Hepatocyte (in vitro differentiated cells): Measurements from ENCODE around the gene HIVEP2. TPM values are rescaled to one million over a fixed set of nuclear protein-coding genes. Genes with fewer than 3 reads are reported as not detected.

ENCODE experiments used
- DNase-seq: peaks from one replicate; pipeline ENCODE4 v3.0.0-alpha.2; 2016; ENCODE audit warnings: low spot score
- H2AFZ ChIP-seq: fragments of 200-600 bp; sonication (generic); 2 replicates; pipeline ENCODE4 v1.6.0; 2016; ENCODE audit warnings: antibody characterized with exemption, mild to moderate bottlenecking
- H3K27ac ChIP-seq: fragments of 200-600 bp; sonication (generic); 2 replicates; pipeline ENCODE4 v1.5.1; 2016; ENCODE audit warnings: mild to moderate bottlenecking
- H3K27me3 ChIP-seq: fragments of 200-600 bp; sonication (generic); 2 replicates; pipeline ENCODE4 v1.6.1; 2016
- H3K36me3 ChIP-seq: fragments of 200-600 bp; sonication (generic); replicated peaks from 2 replicates; pipeline ENCODE4 v1.5.1; 2016; ENCODE audit warnings: low read depth; ENCODE audit not compliant: insufficient read depth
- H3K4me1 ChIP-seq: fragments of 200-600 bp; sonication (generic); 2 replicates; pipeline ENCODE4 v1.5.1; 2016; ENCODE audit warnings: mild to moderate bottlenecking, moderate library complexity; ENCODE audit not compliant: insufficient read depth
- H3K4me2 ChIP-seq: fragments of 200-600 bp; sonication (generic); 2 replicates; pipeline ENCODE4 v1.6.0; 2016
- H3K4me3 ChIP-seq: fragments of 200-600 bp; sonication (generic); 2 replicates; pipeline ENCODE4 v1.5.1; 2016; ENCODE audit warnings: mild to moderate bottlenecking
- H3K79me2 ChIP-seq: fragments of 200-600 bp; sonication (generic); 2 replicates; pipeline ENCODE4 v1.6.0; 2017; ENCODE audit warnings: mild to moderate bottlenecking
- H3K9me2 ChIP-seq: fragments of 200-600 bp; sonication (generic); replicated peaks from 2 replicates; pipeline ENCODE4 v1.6.0; 2017; ENCODE audit warnings: mild to moderate bottlenecking; ENCODE audit not compliant: insufficient read depth
- H3K9me3 ChIP-seq: fragments of 200-600 bp; sonication (generic); 2 replicates; pipeline ENCODE4 v1.5.1; 2016; ENCODE audit warnings: low read depth, mild to moderate bottlenecking
- H4K20me1 ChIP-seq: fragments of 200-600 bp; sonication (generic); 2 replicates; pipeline ENCODE4 v1.6.0; 2016; ENCODE audit warnings: mild to moderate bottlenecking; ENCODE audit not compliant: insufficient read depth, poor library complexity, severe bottlenecking
- EZH2 ChIP-seq: fragments of 200-600 bp; sonication (generic); IDR thresholded peaks from 2 replicates; pipeline ENCODE4 v1.6.1; 2016; ENCODE audit warnings: antibody characterized with exemption, mild to moderate bottlenecking, borderline replicate concordance
- EZH2phosphoT487 ChIP-seq: fragments of 200-600 bp; sonication (generic); IDR thresholded peaks from one replicate; pipeline ENCODE4 v1.6.1; 2018; ENCODE audit warnings: antibody characterized with exemption, mild to moderate bottlenecking, low read depth, moderate library complexity; ENCODE audit not compliant: unreplicated experiment, severe bottlenecking
- WGBS: methylation state at CpG from one replicate; pipeline ENCODE4 v1.1.6; 2016; ENCODE audit warnings: low lambda C conversion rate; ENCODE audit errors: missing lambda C conversion rate; 5-methylcytosine and 5-hydroxymethylcytosine counted together
- polyA plus RNA-seq: library from polyadenylated mRNA; unstranded; fragments of >200 nt; fragmentation: Nextera tagmentation; extraction: Ambion mirVana; gene quantifications from 2 replicates; pipeline ENCODE4 v1.2.1, GENCODE V29; 2016
- total RNA-seq: library from RNA; depleted of rRNA; stranded (reverse); fragments of >200 nt; gene quantifications from 2 replicates; pipeline ENCODE4 v1.2.3, GENCODE V29; 2014
- TF ChIP-seq, protein P1 (sequence below): fragments of 200-600 bp; sonication (generic); IDR thresholded peaks from 2 replicates; pipeline ENCODE4 v1.5.1; 2016; ENCODE audit warnings: antibody characterized with exemption, mild to moderate bottlenecking; ENCODE audit not compliant: poor library complexity

HIVEP2 gene
- total and polyA plus RNA-seq, 2 experiments from 2014 or later = 3.3 to 9.4 TPM

DNA sequence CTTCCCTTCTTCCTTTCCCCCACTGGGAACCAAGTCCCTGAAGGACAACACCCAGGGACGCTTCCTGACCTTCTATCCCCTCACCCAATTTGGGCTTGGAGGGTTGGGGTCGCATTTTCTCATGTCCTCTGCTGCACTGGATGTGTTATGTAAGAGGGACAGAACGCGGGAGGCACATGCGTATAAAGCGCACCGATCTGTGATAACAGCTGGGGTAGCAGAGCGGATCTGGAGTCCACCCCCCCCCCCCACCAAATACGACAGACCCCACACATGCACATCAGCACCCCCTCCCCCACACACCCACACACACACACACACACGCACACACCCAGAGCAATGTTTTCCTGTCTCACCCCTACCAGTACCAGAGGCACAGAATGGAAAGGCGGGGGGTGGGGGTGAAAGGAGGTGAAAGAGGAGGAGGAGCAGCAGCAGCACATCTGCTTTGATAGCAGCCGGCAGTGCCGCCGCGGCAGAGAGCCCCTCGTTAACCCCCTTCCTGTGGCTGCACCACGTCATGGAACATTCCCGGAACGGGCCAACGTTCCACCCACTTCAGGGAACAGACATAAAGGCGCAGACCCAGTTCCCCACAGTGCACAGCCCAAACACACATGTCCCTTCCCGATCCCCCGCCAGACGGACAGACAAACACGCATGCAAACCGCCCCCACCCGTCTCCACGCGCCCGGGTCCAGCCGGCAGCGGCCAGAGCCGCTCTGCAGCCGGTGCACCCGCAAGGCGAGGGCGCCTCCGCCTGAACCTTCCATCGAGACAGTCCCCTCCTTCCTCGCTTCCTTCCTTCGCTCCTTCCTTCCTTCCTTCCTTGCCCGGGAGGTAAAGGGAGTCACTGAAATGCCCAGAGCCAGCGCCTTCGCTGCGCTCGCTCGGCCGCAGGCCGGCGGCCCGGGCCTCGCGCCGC, 590 bp downstream of the HIVEP2 start:
- TF ChIP-seq EZH2phosphoT487 (no peak), EZH2 (no peak)
- TF ChIP-seq, protein P1, sequence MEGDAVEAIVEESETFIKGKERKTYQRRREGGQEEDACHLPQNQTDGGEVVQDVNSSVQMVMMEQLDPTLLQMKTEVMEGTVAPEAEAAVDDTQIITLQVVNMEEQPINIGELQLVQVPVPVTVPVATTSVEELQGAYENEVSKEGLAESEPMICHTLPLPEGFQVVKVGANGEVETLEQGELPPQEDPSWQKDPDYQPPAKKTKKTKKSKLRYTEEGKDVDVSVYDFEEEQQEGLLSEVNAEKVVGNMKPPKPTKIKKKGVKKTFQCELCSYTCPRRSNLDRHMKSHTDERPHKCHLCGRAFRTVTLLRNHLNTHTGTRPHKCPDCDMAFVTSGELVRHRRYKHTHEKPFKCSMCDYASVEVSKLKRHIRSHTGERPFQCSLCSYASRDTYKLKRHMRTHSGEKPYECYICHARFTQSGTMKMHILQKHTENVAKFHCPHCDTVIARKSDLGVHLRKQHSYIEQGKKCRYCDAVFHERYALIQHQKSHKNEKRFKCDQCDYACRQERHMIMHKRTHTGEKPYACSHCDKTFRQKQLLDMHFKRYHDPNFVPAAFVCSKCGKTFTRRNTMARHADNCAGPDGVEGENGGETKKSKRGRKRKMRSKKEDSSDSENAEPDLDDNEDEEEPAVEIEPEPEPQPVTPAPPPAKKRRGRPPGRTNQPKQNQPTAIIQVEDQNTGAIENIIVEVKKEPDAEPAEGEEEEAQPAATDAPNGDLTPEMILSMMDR = no peak
- H3K4me2 ChIP-seq = peak overlapping the region; percentile 76
- peaks cover 9% of the 10 kb centered on the region for H3K4me1 ChIP-seq
- H4K20me1 ChIP-seq = peaks cover 10% of the 10 kb centered on the region
- peak; percentile 94 for DNase-seq
- H3K27me3 ChIP-seq = no peaks in the 10 kb centered on the region
- no peak overlapping the region for H2AFZ ChIP-seq
- no peaks in the 10 kb centered on the region for H3K9me3 ChIP-seq
- no peaks in the 10 kb centered on the region for H3K9me2 ChIP-seq
- peak overlapping the region; percentile 88 for H3K4me3 ChIP-seq
- peaks cover 44% of the 10 kb centered on the region for H3K79me2 ChIP-seq
- WGBS = 1% methylated on average over 32 of the region's 54 CpGs
- H3K36me3 ChIP-seq = no peaks in the 10 kb centered on the region
- H3K27ac ChIP-seq = peak overlapping the region; percentile 100

DNA sequence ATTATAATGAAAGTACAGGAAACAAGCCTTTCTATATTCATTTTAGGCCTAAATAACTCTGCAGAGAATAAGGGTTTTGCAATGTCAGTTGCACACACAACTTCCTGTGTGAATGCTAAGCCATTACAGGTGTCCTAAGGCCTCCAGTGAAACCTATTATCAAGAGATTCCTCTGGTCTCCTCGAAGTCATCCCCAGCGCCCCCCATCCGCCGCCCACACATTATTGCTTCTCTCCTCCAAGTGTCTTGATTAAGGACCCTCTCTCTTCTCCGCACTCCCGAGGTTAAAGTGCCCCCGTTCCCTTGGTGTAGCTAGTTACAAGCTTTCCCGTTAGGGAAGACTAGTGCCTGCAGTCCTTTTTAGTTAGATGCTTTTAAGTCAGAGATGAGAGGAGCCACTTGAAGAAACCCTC, 1.3 kb downstream of the HIVEP2 start:
- peak; percentile 19 for DNase-seq
- H3K4me1 ChIP-seq = peaks cover 9% of the 10 kb centered on the region
- H4K20me1 ChIP-seq = peaks cover 11% of the 10 kb centered on the region
- no peak overlapping the region for H2AFZ ChIP-seq
- H3K4me2 ChIP-seq = peak overlapping the region; percentile 76
- H3K9me2 ChIP-seq = no peaks in the 10 kb centered on the region
- peaks cover 51% of the 10 kb centered on the region for H3K79me2 ChIP-seq
- no peaks in the 10 kb centered on the region for H3K27me3 ChIP-seq
- no peaks in the 10 kb centered on the region for H3K36me3 ChIP-seq
- peak overlapping the region; percentile 12 for H3K4me3 ChIP-seq
- peak overlapping the region; percentile 100 for H3K27ac ChIP-seq
- 14% methylated on average over 8 of the region's 8 CpGs for WGBS
- TF ChIP-seq EZH2 (no peak), EZH2phosphoT487 (no peak)
- H3K9me3 ChIP-seq = no peaks in the 10 kb centered on the region

DNA sequence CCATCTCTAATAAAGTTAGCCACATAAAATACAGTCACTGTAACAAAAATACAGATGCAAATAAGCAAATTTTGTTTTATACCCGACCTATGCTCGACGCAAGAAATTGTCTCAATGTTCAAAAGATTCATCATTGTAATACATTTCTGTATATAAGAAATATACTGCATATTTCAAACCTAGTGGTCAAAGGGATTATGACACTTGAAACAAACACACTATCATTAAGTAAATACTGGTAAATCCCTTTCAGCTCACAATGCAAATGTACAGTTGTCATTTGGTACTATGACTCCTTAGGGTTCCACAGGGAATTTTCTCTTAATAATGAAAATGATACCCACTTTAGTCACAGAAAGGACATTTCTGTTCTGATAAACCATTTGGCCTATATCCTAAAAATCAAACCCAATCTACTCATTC, 2.2 kb downstream of the HIVEP2 start:
- Histone ChIP-seq H3K27ac (no peak overlapping the region), H3K4me1 (peaks cover 9% of the 10 kb centered on the region), H3K79me2 (peaks cover 59% of the 10 kb centered on the region), H2AFZ (no peak overlapping the region), H3K27me3 (no peaks in the 10 kb centered on the region), H3K4me2 (peak overlapping the region; percentile 76), H3K36me3 (no peaks in the 10 kb centered on the region), H3K4me3 (no peak overlapping the region), H4K20me1 (peaks cover 18% of the 10 kb centered on the region), H3K9me2 (no peaks in the 10 kb centered on the region), H3K9me3 (no peaks in the 10 kb centered on the region)
- DNase-seq = peak; percentile 44
- WGBS = 95% methylated on average over 3 of the region's 3 CpGs
- TF ChIP-seq, protein P1 = peak; percentile 37
- no peak for TF ChIP-seq EZH2phosphoT487

DNA sequence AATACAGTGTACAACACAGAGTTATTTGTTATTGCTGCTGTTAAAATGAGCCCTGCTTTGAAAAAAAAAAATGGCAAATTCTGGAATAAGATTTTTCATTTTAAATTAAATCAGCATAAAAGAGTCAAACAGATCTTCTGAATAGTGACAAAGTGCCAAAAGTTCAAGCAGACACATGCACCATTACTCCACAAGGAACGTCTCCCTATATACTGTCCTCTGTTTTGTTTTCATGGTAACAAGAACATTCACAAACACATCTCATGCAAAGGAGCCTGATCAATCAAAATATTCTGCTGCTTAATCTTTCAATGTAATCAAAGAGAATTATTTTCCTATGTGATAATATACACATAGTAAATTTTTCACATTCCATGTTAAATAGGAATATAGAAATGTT, 2.7 kb downstream of the HIVEP2 start:
- Histone ChIP-seq H3K4me3 (no peak overlapping the region), H3K27ac (no peak overlapping the region), H3K27me3 (no peaks in the 10 kb centered on the region), H3K36me3 (no peaks in the 10 kb centered on the region), H3K4me1 (peaks cover 9% of the 10 kb centered on the region), H2AFZ (no peak overlapping the region), H3K79me2 (peaks cover 65% of the 10 kb centered on the region), H3K9me3 (no peaks in the 10 kb centered on the region), H3K9me2 (no peaks in the 10 kb centered on the region), H3K4me2 (no peak overlapping the region), H4K20me1 (peaks cover 18% of the 10 kb centered on the region)
- no peak for DNase-seq
- TF ChIP-seq, protein P1 = no peak
- TF ChIP-seq EZH2 (no peak), EZH2phosphoT487 (no peak)
- 91% methylated on average over 1 of the region's 1 CpG for WGBS
